ENCODE data around the gene HECW1. TPM values are rescaled to one million over a fixed set of nuclear protein-coding genes. Genes with fewer than 3 reads are reported as not detected.

HECW1 gene
- total RNA-seq, 2 experiments from 2014 or later: not detected

- Mint-ChIP-seq H3K27ac (peak overlapping the region; percentile 96), H3K4me3 (no peak overlapping the region), H3K9me3 (no peaks in the 10 kb centered on the region), H3K27me3 (no peaks in the 10 kb centered on the region), H3K4me1 (ENCODE audit: low read depth) (peaks cover 67% of the 10 kb centered on the region), H3K36me3 (ENCODE audit: low read depth) (peaks cover 64% of the 10 kb centered on the region)
- ChIA-PET POLR2A (interaction anchor here (0.6 to 1.9 kb wide), 4 partner anchors 8 to 37 kb away, joined by 3 to 13 read pairs (median 4); no protein-coding TSS in a partner anchor), CTCF (interaction anchor here (0.8 to 2.5 kb wide), 8 partner anchors 9 to 88 kb away, joined by 3 to 11 read pairs (median 3); partner anchors contain the start of gene STK17A)
- DNase-seq (peak; percentile 41), ATAC-seq (peak; percentile 40)
- TF ChIP-seq, protein P1, sequence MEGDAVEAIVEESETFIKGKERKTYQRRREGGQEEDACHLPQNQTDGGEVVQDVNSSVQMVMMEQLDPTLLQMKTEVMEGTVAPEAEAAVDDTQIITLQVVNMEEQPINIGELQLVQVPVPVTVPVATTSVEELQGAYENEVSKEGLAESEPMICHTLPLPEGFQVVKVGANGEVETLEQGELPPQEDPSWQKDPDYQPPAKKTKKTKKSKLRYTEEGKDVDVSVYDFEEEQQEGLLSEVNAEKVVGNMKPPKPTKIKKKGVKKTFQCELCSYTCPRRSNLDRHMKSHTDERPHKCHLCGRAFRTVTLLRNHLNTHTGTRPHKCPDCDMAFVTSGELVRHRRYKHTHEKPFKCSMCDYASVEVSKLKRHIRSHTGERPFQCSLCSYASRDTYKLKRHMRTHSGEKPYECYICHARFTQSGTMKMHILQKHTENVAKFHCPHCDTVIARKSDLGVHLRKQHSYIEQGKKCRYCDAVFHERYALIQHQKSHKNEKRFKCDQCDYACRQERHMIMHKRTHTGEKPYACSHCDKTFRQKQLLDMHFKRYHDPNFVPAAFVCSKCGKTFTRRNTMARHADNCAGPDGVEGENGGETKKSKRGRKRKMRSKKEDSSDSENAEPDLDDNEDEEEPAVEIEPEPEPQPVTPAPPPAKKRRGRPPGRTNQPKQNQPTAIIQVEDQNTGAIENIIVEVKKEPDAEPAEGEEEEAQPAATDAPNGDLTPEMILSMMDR (IDR thresholded peaks at IDR 0.05): no peak
- intact Hi-C loops (cut with micrococcal nuclease): loop anchor here (5.0 kb wide), 1 partner anchor 35 kb away; no protein-coding TSS in a partner anchor
These were observed 499.7 kb downstream of the HECW1 start for GRCh38 chr7:43612128-43612527.

- H3K9me3 Mint-ChIP-seq: no peaks in the 10 kb centered on the region
- peak; percentile 79 for ATAC-seq
- ChIA-PET POLR2A (interaction anchor here (0.6 to 1.9 kb wide), 9 partner anchors 9 to 36 kb away, joined by 3 to 13 read pairs (median 4); partner anchors contain the start of gene STK17A), CTCF (interaction anchor here (1.1 to 12.0 kb wide), 8 partner anchors 10 to 87 kb away, joined by 3 to 123 read pairs (median 4); partner anchors contain the start of gene STK17A)
- peak overlapping the region; percentile 22 for H3K4me3 Mint-ChIP-seq
- peak; percentile 52 for DNase-seq
- peaks cover 67% of the 10 kb centered on the region for H3K4me1 Mint-ChIP-seq (ENCODE audit: low read depth)
- intact Hi-C loops (cut with micrococcal nuclease): loop anchor here (5.0 kb wide), 1 partner anchor 34 kb away; no protein-coding TSS in a partner anchor
- H3K36me3 Mint-ChIP-seq (ENCODE audit: low read depth): peaks cover 64% of the 10 kb centered on the region
- peak overlapping the region; percentile 96 for H3K27ac Mint-ChIP-seq
- TF ChIP-seq, protein P1 (IDR thresholded peaks at IDR 0.05): no peak
- no peaks in the 10 kb centered on the region for H3K27me3 Mint-ChIP-seq
These were observed 500.4 kb downstream of the HECW1 start for GRCh38 chr7:43612599-43613589.

Small RNA genes lying within 50 kb of the gene (microRNA-seq; reads per million reads assigned to microRNA genes)
- not detected for gene MIR3943 (ENCODE audit: borderline microRNAs expressed, borderline replicate concordance)

Other genes starting within 250 kb of the HECW1 start
- 1 to 10 TPM; 2.4 to 3.4 TPM for gene C7orf25, start 200.6 kb upstream of the HECW1 start, total RNA-seq
- gene PSMA2, start 180.5 kb upstream of the HECW1 start, total RNA-seq: 100 to 1,000 TPM; 193 to 197 TPM
- gene MRPL32, start 180.3 kb upstream of the HECW1 start, total RNA-seq: 10 to 100 TPM; 66.9 to 68.5 TPM

Measured in activated CD8-positive, alpha-beta T cell treated with anti-CD3 and anti-CD28 coated beads for 36 hours (primary cell).